Astrocyte (in vitro differentiated cells and primary cell): ENCODE data around the gene ZEB1. TPM values are rescaled to one million over a fixed set of nuclear protein-coding genes. Genes with fewer than 3 reads are reported as not detected.
A peak's percentile ranks its signal among the peaks of the same experiment; 100 is the strongest.

Experiments
- DNase-seq: peaks from one replicate; pipeline ENCODE4 v3.0.0-alpha.2; 2010; ENCODE audit warnings: low read depth
- FAIRE-seq: peaks from 2 replicates; lab custom pipeline; 2011; peaks lifted over from hg19 to GRCh38; lab: Jason Lieb, UNC
- H2AFZ ChIP-seq: 2 replicates; pipeline ENCODE4 v1.6.0; 2012; ENCODE audit warnings: low read depth, low read length, inconsistent platforms
- H3K27ac ChIP-seq: 2 replicates; pipeline ENCODE4 v1.5.1; 2011; ENCODE audit warnings: low read depth, low read length, inconsistent platforms
- H3K27me3 ChIP-seq: 2 replicates; pipeline ENCODE4 v1.6.0; 2011; ENCODE audit warnings: low read length, inconsistent platforms; ENCODE audit not compliant: insufficient read depth
- H3K36me3 ChIP-seq: 2 replicates; pipeline ENCODE4 v1.5.1; 2011; ENCODE audit warnings: low read length, inconsistent platforms; ENCODE audit not compliant: insufficient read depth
- H3K4me1 ChIP-seq: 2 replicates; pipeline ENCODE4 v1.5.1; 2011; ENCODE audit warnings: low read length, inconsistent platforms; ENCODE audit not compliant: insufficient read depth
- H3K4me2 ChIP-seq: 2 replicates; pipeline ENCODE4 v1.6.0; 2012; ENCODE audit warnings: low read length, inconsistent platforms
- H3K4me3 ChIP-seq: 2 replicates; pipeline ENCODE4 v1.5.1; 2011; ENCODE audit warnings: low read depth, mild to moderate bottlenecking, low read length, inconsistent platforms; ENCODE audit not compliant: insufficient read depth
- H3K79me2 ChIP-seq: 2 replicates; pipeline ENCODE4 v1.6.0; 2012; ENCODE audit warnings: mild to moderate bottlenecking, low read length, inconsistent platforms; ENCODE audit not compliant: insufficient read depth
- H3K9ac ChIP-seq: 2 replicates; pipeline ENCODE4 v1.6.0; 2012; ENCODE audit warnings: mild to moderate bottlenecking, low read length, inconsistent platforms
- H3K9me3 ChIP-seq: 2 replicates; pipeline ENCODE4 v1.5.1; 2012; ENCODE audit warnings: low read depth, mild to moderate bottlenecking, low read length, inconsistent platforms; ENCODE audit not compliant: insufficient read depth
- H4K20me1 ChIP-seq: 2 replicates; pipeline ENCODE4 v1.6.0; 2012; ENCODE audit warnings: low read length, inconsistent platforms; ENCODE audit not compliant: insufficient read depth
- H3K27ac Mint-ChIP-seq: one replicate; pipeline ENCODE4 v1.8.0; 2021; ENCODE audit warnings: mild to moderate bottlenecking, mixed read lengths; ENCODE audit not compliant: unreplicated experiment
- H3K27me3 Mint-ChIP-seq: one replicate; pipeline ENCODE4 v1.8.0; 2021; ENCODE audit warnings: low read depth, mixed read lengths; ENCODE audit not compliant: unreplicated experiment
- H3K36me3 Mint-ChIP-seq: one replicate; pipeline ENCODE4 v1.8.0; 2021; ENCODE audit warnings: low read depth, mixed read lengths; ENCODE audit not compliant: unreplicated experiment
- H3K4me1 Mint-ChIP-seq: one replicate; pipeline ENCODE4 v1.8.0; 2021; ENCODE audit warnings: low read depth, mixed read lengths; ENCODE audit not compliant: unreplicated experiment
- H3K4me3 Mint-ChIP-seq: one replicate; pipeline ENCODE4 v1.8.0; 2021; ENCODE audit warnings: mild to moderate bottlenecking, moderate library complexity, mixed read lengths; ENCODE audit not compliant: unreplicated experiment
- H3K9me3 Mint-ChIP-seq: one replicate; pipeline ENCODE4 v1.8.0; 2021; ENCODE audit warnings: mild to moderate bottlenecking, mixed read lengths; ENCODE audit not compliant: unreplicated experiment
- EZH2 ChIP-seq: IDR thresholded peaks from 2 replicates; pipeline ENCODE4 v1.6.1; 2012; ENCODE audit warnings: mild to moderate bottlenecking, low read length, inconsistent platforms; ENCODE audit not compliant: insufficient read depth
- total RNA-seq: library from RNA; stranded (reverse); gene quantifications from 2 replicates; pipeline ENCODE4 v1.2.1, GENCODE V29; 2021
- TF ChIP-seq, protein P1 (sequence below): IDR thresholded peaks from 2 replicates; pipeline ENCODE4 v1.5.1; 2011; ENCODE audit warnings: low read depth, mild to moderate bottlenecking, inconsistent platforms, low read length, moderate library complexity; ENCODE audit not compliant: insufficient read depth

ZEB1 gene
- total RNA-seq, 1 donor from 2014 or later, result 37.2 TPM

GRCh38 chr10:31290386-31290785 is 28.6 kb upstream of the ZEB1 start:
- Mint-ChIP-seq H3K4me3 (no peak overlapping the region), H3K27ac (no peak overlapping the region), H3K4me1 (peaks cover 7% of the 10 kb centered on the region), H3K9me3 (peaks cover 6% of the 10 kb centered on the region), H3K36me3 (peaks cover 2% of the 10 kb centered on the region), H3K27me3 (no peaks in the 10 kb centered on the region)
- Histone ChIP-seq H3K4me3 (no peak overlapping the region), H4K20me1 (no peaks in the 10 kb centered on the region), H3K4me2 (no peak overlapping the region), H3K4me1 (no peaks in the 10 kb centered on the region), H2AFZ (peak overlapping the region; percentile 9), H3K79me2 (no peaks in the 10 kb centered on the region), H3K27me3 (no peaks in the 10 kb centered on the region), H3K9ac (no peak overlapping the region), H3K27ac (no peak overlapping the region), H3K9me3 (no peaks in the 10 kb centered on the region), H3K36me3 (no peaks in the 10 kb centered on the region)
- DNase-seq (no peak), FAIRE-seq (no peak)
- TF ChIP-seq, protein P1, sequence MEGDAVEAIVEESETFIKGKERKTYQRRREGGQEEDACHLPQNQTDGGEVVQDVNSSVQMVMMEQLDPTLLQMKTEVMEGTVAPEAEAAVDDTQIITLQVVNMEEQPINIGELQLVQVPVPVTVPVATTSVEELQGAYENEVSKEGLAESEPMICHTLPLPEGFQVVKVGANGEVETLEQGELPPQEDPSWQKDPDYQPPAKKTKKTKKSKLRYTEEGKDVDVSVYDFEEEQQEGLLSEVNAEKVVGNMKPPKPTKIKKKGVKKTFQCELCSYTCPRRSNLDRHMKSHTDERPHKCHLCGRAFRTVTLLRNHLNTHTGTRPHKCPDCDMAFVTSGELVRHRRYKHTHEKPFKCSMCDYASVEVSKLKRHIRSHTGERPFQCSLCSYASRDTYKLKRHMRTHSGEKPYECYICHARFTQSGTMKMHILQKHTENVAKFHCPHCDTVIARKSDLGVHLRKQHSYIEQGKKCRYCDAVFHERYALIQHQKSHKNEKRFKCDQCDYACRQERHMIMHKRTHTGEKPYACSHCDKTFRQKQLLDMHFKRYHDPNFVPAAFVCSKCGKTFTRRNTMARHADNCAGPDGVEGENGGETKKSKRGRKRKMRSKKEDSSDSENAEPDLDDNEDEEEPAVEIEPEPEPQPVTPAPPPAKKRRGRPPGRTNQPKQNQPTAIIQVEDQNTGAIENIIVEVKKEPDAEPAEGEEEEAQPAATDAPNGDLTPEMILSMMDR, result no peak
- TF ChIP-seq EZH2, result no peak

GRCh38 chr10:31291123-31291522 is 27.9 kb upstream of the ZEB1 start:
- H3K4me2 ChIP-seq, result no peak overlapping the region
- Mint-ChIP-seq H3K27ac (no peak overlapping the region), H3K4me3 (no peak overlapping the region), H3K9me3 (peaks cover 6% of the 10 kb centered on the region), H3K4me1 (peaks cover 7% of the 10 kb centered on the region), H3K36me3 (peaks cover 2% of the 10 kb centered on the region), H3K27me3 (no peaks in the 10 kb centered on the region)
- H3K9me3 ChIP-seq, result no peaks in the 10 kb centered on the region
- H3K79me2 ChIP-seq, result no peaks in the 10 kb centered on the region
- no peaks in the 10 kb centered on the region for H4K20me1 ChIP-seq
- no peak overlapping the region for H3K4me3 ChIP-seq
- no peak overlapping the region for H3K9ac ChIP-seq
- H3K27ac ChIP-seq, result no peak overlapping the region
- H2AFZ ChIP-seq, result no peak overlapping the region
- TF ChIP-seq, protein P1, result no peak
- TF ChIP-seq EZH2, result no peak
- no peaks in the 10 kb centered on the region for H3K4me1 ChIP-seq
- DNase-seq (no peak), FAIRE-seq (no peak)
- no peaks in the 10 kb centered on the region for H3K27me3 ChIP-seq
- no peaks in the 10 kb centered on the region for H3K36me3 ChIP-seq

DNA sequence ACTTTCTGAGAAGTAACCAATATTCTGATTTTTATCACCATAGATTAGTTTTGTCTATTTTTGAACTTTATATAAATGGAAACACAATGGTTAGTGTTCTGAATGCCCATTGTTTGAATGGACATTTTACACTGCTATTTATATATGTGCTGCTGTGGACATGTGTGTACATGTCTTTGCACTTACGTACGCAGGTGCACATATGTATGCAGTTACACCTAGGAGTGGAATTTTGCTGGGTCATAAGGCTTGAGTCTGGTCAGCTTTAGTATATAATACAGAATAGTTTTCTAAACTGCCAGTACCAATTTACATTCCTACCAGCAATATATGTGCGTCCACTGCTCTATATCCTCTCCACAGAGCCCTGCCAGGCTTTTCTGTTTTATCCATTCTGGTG is 24.5 kb upstream of the ZEB1 start:
- Histone ChIP-seq H3K4me2 (no peak overlapping the region), H3K9ac (no peak overlapping the region), H3K9me3 (no peaks in the 10 kb centered on the region), H3K4me3 (no peak overlapping the region), H3K27ac (no peak overlapping the region), H2AFZ (no peak overlapping the region), H3K27me3 (no peaks in the 10 kb centered on the region), H3K36me3 (no peaks in the 10 kb centered on the region), H4K20me1 (no peaks in the 10 kb centered on the region), H3K79me2 (no peaks in the 10 kb centered on the region), H3K4me1 (no peaks in the 10 kb centered on the region)
- Mint-ChIP-seq H3K27ac (no peak overlapping the region), H3K36me3 (no peaks in the 10 kb centered on the region), H3K27me3 (no peaks in the 10 kb centered on the region), H3K9me3 (no peaks in the 10 kb centered on the region), H3K4me3 (no peak overlapping the region), H3K4me1 (peaks cover 11% of the 10 kb centered on the region)
- TF ChIP-seq, protein P1, result no peak
- TF ChIP-seq EZH2, result no peak
- DNase-seq (no peak), FAIRE-seq (no peak)
